SK-N-MC (cell line): ENCODE results near the gene CDC42.

Experiments used
- EZH2 ChIP-seq: fragments of 200-600 bp; sonication (generic); IDR thresholded peaks from one replicate; pipeline ENCODE4 v1.6.1; 2017; ENCODE audit warnings: antibody characterized with exemption
- POLR2AphosphoS5 ChIP-seq: IDR thresholded peaks from 2 replicates; pipeline ENCODE4 v1.6.1; 2012; ENCODE audit warnings: mild to moderate bottlenecking, low read depth, low read length, borderline replicate concordance

GRCh38 chr1:22117851-22118250 lies 65.3 kb downstream of the CDC42 start:
- TF ChIP-seq POLR2AphosphoS5: no peak
- no peak for TF ChIP-seq EZH2
